Epithelial cell of esophagus (primary cell): Measurements from ENCODE around the gene CSRP1.
A peak's percentile ranks its signal among the peaks of the same experiment; 100 is the strongest.

Experiments used
- DNase-seq: peaks from one replicate; pipeline ENCODE4 v3.0.0; 2010; ENCODE audit warnings: low read depth
- H3K4me3 ChIP-seq: 2 replicates; pipeline ENCODE4 v1.5.1; 2011; ENCODE audit warnings: mild to moderate bottlenecking, low read length, control low read depth
- CTCF ChIP-seq: IDR thresholded peaks from 2 replicates; pipeline ENCODE4 v1.5.1; 2011; ENCODE audit warnings: low read depth, mild to moderate bottlenecking, low read length, control low read depth, inconsistent platforms; ENCODE audit not compliant: insufficient read depth; ENCODE audit errors: missing control alignments

Gene CSRP1

DNA sequence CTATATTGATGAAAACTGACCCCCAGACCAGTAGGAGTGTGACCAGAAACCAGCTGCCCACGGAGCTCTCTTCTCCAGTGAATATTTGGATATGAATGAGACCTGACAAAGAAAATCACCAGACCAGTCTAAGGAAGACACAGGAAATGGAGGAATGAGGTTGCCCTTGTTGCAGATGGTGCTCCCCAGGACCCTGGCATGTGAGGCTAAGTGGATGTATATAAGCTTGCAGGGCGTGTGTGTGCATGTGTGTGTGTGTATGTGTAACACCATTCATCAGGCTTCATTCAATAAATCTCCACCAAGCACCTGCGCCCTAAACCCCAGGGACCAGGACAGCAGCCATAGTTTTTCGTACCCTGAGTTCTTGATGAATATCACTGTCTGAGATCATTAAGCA is 52.3 kb downstream of the CSRP1 start:
- no peak for TF ChIP-seq CTCF
- no peak for DNase-seq
- no peak overlapping the region for H3K4me3 ChIP-seq

DNA sequence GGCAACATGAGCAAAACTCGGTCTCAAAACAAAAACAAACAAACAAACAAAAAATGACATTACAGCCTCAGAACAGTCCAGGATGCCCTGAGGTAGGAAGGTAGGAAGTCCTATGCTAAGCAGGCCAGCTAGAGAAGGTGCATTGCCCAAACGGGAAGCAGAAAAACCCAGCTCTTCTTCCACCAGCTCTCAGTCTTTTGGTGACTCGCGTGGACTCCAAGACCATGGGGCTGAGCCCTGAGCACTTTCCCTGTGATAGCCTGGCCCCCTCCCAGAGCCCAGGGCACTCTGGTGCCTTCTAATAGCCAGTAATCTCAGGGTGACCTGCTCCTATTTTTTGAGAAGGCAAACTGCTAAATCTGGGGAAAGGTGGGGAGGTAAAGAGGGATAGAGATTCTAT is 54.1 kb downstream of the CSRP1 start:
- no peak overlapping the region for H3K4me3 ChIP-seq
- DNase-seq = no peak
- no peak for TF ChIP-seq CTCF

- no peak for DNase-seq
- H3K4me3 ChIP-seq = no peak overlapping the region
- TF ChIP-seq CTCF = no peak
These were observed 56.1 kb downstream of the CSRP1 start for GRCh38 chr1:201450721-201451291.

DNA sequence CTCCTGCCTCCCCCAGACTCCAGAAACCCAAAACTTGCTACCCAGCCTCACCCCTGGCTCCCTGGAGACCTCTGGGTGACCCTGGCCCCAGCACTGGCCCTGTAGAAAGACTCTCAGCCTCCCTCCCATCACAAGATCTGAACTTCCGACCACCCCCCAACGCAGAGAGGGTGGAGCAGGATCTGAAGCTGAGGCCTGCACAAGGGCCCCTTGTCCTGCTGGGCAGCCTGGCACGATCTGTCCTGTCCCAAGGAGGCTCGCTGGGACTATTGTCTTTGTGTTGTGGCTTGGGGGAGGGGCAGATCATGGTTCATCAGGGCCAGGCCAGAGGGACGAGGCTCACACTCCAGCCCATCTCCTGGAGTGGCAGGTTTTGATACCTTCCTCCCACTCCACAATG is 57.9 kb downstream of the CSRP1 start:
- H3K4me3 ChIP-seq = no peak overlapping the region
- no peak for DNase-seq
- no peak for TF ChIP-seq CTCF

DNA sequence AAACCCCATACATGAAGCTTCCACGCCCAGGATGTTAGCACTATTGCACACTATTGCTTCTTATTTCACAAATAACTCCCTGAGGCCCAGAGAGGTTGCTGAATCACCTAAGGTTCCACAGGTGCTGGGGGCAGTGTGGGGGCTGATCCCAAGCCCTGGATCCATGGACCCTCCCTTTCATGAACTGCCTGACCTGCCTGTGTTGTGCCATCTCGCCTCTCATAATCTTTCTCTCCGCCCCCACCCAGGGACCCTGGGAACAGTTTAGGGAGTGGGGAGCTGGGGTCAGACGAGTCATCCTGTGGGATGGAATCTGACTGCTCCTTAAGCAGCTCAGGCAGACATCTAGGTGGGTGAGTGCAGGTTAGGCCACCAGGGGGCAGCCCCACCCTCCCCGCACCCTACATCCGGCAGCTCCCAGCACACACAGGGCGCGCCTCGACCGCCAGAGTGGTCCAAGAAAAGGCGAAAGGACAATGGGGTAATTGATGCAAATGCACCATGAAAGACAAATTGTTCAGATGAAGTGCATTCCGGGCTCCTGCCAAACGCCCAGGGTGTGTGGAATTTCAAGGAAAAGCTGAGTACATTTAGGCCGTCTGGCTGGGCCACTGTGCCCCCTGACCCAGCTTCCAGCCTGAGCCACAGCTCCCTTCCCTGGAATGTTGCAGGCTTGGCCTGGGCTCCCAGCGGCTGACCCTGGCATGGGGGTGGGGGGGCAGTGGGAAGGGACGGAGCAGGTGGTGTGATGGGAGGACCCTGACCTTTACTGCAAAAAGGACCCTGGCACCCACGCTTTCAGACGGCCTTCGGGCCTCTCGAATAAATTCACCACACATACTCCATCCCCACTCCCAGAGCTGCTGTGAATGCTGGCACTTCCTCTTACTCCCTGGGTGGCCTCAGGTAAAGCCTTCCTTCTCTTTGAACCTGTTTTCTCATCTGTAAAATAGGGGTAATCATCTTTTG is 58.7 kb downstream of the CSRP1 start:
- no peak overlapping the region for H3K4me3 ChIP-seq
- peak; percentile 80 for TF ChIP-seq CTCF
- DNase-seq = peak; percentile 89

DNA sequence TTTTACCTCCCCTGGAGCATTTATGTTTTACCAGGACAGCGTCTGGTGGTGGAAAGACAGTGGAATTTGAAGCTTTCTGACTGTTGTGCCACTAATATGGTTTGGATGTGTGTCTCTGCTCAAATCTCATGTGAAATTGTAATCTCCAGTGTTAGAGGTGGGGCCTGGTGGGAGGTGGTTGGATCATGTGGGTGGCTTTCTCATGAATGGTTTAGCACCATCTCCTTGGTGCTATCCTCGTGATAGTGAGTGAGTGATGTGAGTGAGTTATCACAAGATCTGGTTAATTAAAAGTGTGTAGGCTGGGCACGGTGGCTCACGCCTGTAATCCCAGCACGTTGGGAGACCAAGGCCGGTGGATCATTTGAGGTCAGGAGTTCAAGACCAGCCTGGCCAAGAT is 61.6 kb downstream of the CSRP1 start:
- no peak for TF ChIP-seq CTCF
- DNase-seq = no peak
- H3K4me3 ChIP-seq = no peak overlapping the region
